ENCODE data around the gene IQGAP3.

Gene IQGAP3

GRCh38 chr1:156494309-156494895 is 78.0 kb downstream of the IQGAP3 start:
- H3K36me3 ChIP-seq (replicated peaks; ENCODE audit: insufficient read depth, low read length), result 0 out of 2 replicates have a peak, but pooled peaks cover 8% of the 10 kb centered on the region

GRCh38 chr1:156493742-156494141 is 78.6 kb downstream of the IQGAP3 start:
- Histone ChIP-seq H3K27me3 (replicated peaks; ENCODE audit: insufficient read depth, low read length) (no peaks in the 10 kb centered on the region), H3K4me2 (ENCODE audit: low read depth, low read length) (peak overlapping the region; percentile 90), H3K79me2 (ENCODE audit: low read length) (peaks cover 98% of the 10 kb centered on the region), H3K4me1 (ENCODE audit: low read length) (peaks cover 92% of the 10 kb centered on the region), H3K9me3 (replicated peaks; ENCODE audit: insufficient read depth, low read length) (no peaks in the 10 kb centered on the region), H3K4me3 (ENCODE audit: low read length) (peak overlapping the region; percentile 19; the same call in 1 of the 2 replicates), H4K20me1 (ENCODE audit: insufficient read depth, low read length) (no peaks in the 10 kb centered on the region), H3K9ac (ENCODE audit: low read length) (peak overlapping the region; percentile 24; the same call in 1 of the 2 replicates), H3K27ac (ENCODE audit: low read length) (peak overlapping the region; percentile 83; the same call in 1 of the 2 replicates), H3F3A (ENCODE audit: insufficient read depth, low read length) (peaks cover 99% of the 10 kb centered on the region), H2AFZ (ENCODE audit: low read length) (no peak overlapping the region), H3K36me3 (replicated peaks; ENCODE audit: insufficient read depth, low read length) (0 out of 2 replicates have a peak, but pooled peaks cover 8% of the 10 kb centered on the region), H3K9me2 (replicated peaks; ENCODE audit: insufficient read depth, low read length) (no peaks in the 10 kb centered on the region)
- TF ChIP-seq EZH2 (optimal IDR thresholded peaks at IDR 0.05; ENCODE audit: low read depth, low read length), result no peak
- no peak for TF ChIP-seq CTCF (IDR thresholded peaks at IDR 0.05; ENCODE audit: low read length)
- no peak for TF ChIP-seq EZH2phosphoT487 (IDR thresholded peaks at IDR 0.05; ENCODE audit: low read length)
- peak; percentile 24 for DNase-seq

More at GRCh38 chr1:156494309-156494895, 78.0 kb downstream of the IQGAP3 start:
- Histone ChIP-seq H3K9me2 (replicated peaks; ENCODE audit: insufficient read depth, low read length) (no peaks in the 10 kb centered on the region), H3K9ac (ENCODE audit: low read length) (peak overlapping the region; percentile 24; the same call in 1 of the 2 replicates), H3F3A (ENCODE audit: insufficient read depth, low read length) (peaks cover 98% of the 10 kb centered on the region), H3K79me2 (ENCODE audit: low read length) (peaks cover 98% of the 10 kb centered on the region), H4K20me1 (ENCODE audit: insufficient read depth, low read length) (no peaks in the 10 kb centered on the region), H3K4me1 (ENCODE audit: low read length) (peaks cover 86% of the 10 kb centered on the region), H3K4me3 (ENCODE audit: low read length) (no peak overlapping the region), H3K9me3 (replicated peaks; ENCODE audit: insufficient read depth, low read length) (no peaks in the 10 kb centered on the region), H3K27ac (ENCODE audit: low read length) (peak overlapping the region; percentile 83), H2AFZ (ENCODE audit: low read length) (no peak overlapping the region), H3K27me3 (replicated peaks; ENCODE audit: insufficient read depth, low read length) (no peaks in the 10 kb centered on the region), H3K4me2 (ENCODE audit: low read depth, low read length) (peak overlapping the region; percentile 90)
- no peak for TF ChIP-seq CTCF (IDR thresholded peaks at IDR 0.05; ENCODE audit: low read length)
- TF ChIP-seq EZH2 (optimal IDR thresholded peaks at IDR 0.05; ENCODE audit: low read depth, low read length), result no peak
- TF ChIP-seq EZH2phosphoT487 (IDR thresholded peaks at IDR 0.05; ENCODE audit: low read length), result no peak
- DNase-seq, result peak; percentile 7

GRCh38 chr1:156493154-156493631 is 79.2 kb downstream of the IQGAP3 start:
- peak; percentile 51 for DNase-seq
- 0 out of 2 replicates have a peak, but pooled peaks cover 8% of the 10 kb centered on the region for H3K36me3 ChIP-seq (replicated peaks; ENCODE audit: insufficient read depth, low read length)
- H3K9ac ChIP-seq (ENCODE audit: low read length), result peak overlapping the region; percentile 24; the same call in 1 of the 2 replicates

More at GRCh38 chr1:156493154-156493631, 79.2 kb downstream of the IQGAP3 start:
- Histone ChIP-seq H3K4me1 (ENCODE audit: low read length) (peaks cover 96% of the 10 kb centered on the region), H3K27ac (ENCODE audit: low read length) (peak overlapping the region; percentile 83; the same call in 1 of the 2 replicates), H3K79me2 (ENCODE audit: low read length) (peaks cover 98% of the 10 kb centered on the region), H3K9me2 (replicated peaks; ENCODE audit: insufficient read depth, low read length) (no peaks in the 10 kb centered on the region), H3K4me3 (ENCODE audit: low read length) (peak overlapping the region; percentile 19; the same call in 1 of the 2 replicates), H3K9me3 (replicated peaks; ENCODE audit: insufficient read depth, low read length) (no peaks in the 10 kb centered on the region), H3K27me3 (replicated peaks; ENCODE audit: insufficient read depth, low read length) (no peaks in the 10 kb centered on the region), H2AFZ (ENCODE audit: low read length) (no peak overlapping the region), H4K20me1 (ENCODE audit: insufficient read depth, low read length) (no peaks in the 10 kb centered on the region), H3K4me2 (ENCODE audit: low read depth, low read length) (peak overlapping the region; percentile 90), H3F3A (ENCODE audit: insufficient read depth, low read length) (peaks cover 100% of the 10 kb centered on the region)
- TF ChIP-seq EZH2phosphoT487 (IDR thresholded peaks at IDR 0.05; ENCODE audit: low read length), result no peak
- no peak for TF ChIP-seq EZH2 (optimal IDR thresholded peaks at IDR 0.05; ENCODE audit: low read depth, low read length)
